HG02610 (cell line): ENCODE results near the gene GRIN2C.

Source experiments
- ATAC-seq: cut with Tn5 transposase; IDR thresholded peaks from one replicate; pipeline ENCODE4 v1.9.1; 2021; ENCODE audit warnings: mild to moderate bottlenecking, moderate library complexity; ENCODE audit not compliant: unreplicated experiment

The GRIN2C gene

GRCh38 chr17:74803971-74804370, 55.7 kb downstream of the GRIN2C start:
- no peak for ATAC-seq

GRCh38 chr17:74803388-74803930, 56.2 kb downstream of the GRIN2C start:
- ATAC-seq, result no peak

- ATAC-seq, result no peak
Measured at GRCh38 chr17:74801896-74802295, 57.8 kb downstream of the GRIN2C start.

GRCh38 chr17:74800531-74800930, 59.2 kb downstream of the GRIN2C start:
- ATAC-seq, result no peak

- no peak for ATAC-seq
Measured at GRCh38 chr17:74799097-74799496, 60.6 kb downstream of the GRIN2C start.

GRCh38 chr17:74798239-74798707, 61.4 kb downstream of the GRIN2C start:
- ATAC-seq, result no peak

GRCh38 chr17:74797824-74798223, 61.9 kb downstream of the GRIN2C start:
- no peak for ATAC-seq

- ATAC-seq, result no peak
Measured at GRCh38 chr17:74796866-74797265, 62.8 kb downstream of the GRIN2C start.

- ATAC-seq, result no peak
Measured at GRCh38 chr17:74796211-74796610, 63.5 kb downstream of the GRIN2C start.

GRCh38 chr17:74795327-74796020, 64.2 kb downstream of the GRIN2C start:
- no peak for ATAC-seq

- ATAC-seq, result no peak
Measured at GRCh38 chr17:74792586-74793105, 67.0 kb downstream of the GRIN2C start.
